ENCODE results near the gene ARL2.
A peak's percentile ranks its signal among the peaks of the same experiment; 100 is the strongest.
"Not testable (repeated sequence)": the region's sequence is repeated elsewhere in the genome, so short reads cannot be mapped to it uniquely, and the experiment has no call there.

The ARL2 gene

DNA sequence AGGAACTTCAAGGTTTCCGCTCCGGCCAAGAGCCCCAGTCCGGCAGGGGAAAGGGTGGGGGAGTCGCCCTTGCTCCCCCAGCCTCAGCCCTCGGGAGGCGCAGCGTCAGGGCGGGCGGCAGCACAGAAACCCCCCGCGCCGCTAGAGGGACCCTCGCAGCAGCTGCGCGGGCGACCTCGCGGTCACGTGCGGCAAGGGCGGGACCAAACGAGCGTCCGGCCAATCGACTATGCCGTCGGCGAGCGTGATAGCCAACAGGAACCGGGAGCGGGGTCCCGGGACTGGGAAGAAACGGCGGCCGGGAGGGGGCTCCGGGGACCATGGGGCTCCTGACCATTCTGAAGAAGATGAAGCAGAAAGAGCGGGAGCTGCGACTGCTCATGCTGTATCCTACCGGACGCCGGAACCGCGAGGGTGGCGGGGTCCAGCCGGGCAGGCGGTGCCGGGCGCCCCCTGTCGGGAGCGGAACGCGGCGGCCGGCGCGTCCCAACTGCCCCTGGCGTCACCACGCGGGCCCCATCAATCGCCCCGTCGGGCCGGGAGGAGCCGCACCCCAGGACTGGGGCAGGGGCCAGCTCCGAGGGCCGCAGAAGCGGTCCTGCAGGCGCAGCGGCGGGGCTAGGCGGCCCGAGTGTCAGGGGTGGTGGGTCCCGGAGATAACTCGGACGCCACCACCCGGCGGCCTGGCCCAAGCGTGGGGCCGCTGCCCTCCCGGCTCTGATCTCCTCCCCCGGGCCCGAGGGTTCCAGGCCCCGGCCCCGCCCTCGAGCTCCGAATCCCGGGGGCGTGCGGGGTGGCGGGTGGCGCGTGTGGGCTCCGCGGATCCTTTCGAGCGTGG, at the start of gene ARL2:
Gene ARL2 (plus strand): TSS at position 273 of the 838 bp plus-strand sequence. CDS start 48 bp downstream, at position 321.
- DNase-seq: peak; percentile 90

GRCh38 chr11:64967375-64967774, 46.6 kb upstream of the ARL2 start:
- DNase-seq: no peak

GRCh38 chr11:64969209-64969608, 44.8 kb upstream of the ARL2 start:
- no peak for DNase-seq

GRCh38 chr11:64970731-64971151, 43.2 kb upstream of the ARL2 start:
- DNase-seq: no peak

- no peak for DNase-seq
Measured at GRCh38 chr11:64971421-64972233, 42.3 kb upstream of the ARL2 start, which contains the start of gene MAJIN. MAJIN (minus strand) TSS chr11:64972108; CDS start chr11:64959405, 12,703 bp downstream.

GRCh38 chr11:64974124-64974523, 39.8 kb upstream of the ARL2 start:
- no peak for DNase-seq

- no peak for DNase-seq
Measured at GRCh38 chr11:64976651-64977050, 37.3 kb upstream of the ARL2 start.

DNA sequence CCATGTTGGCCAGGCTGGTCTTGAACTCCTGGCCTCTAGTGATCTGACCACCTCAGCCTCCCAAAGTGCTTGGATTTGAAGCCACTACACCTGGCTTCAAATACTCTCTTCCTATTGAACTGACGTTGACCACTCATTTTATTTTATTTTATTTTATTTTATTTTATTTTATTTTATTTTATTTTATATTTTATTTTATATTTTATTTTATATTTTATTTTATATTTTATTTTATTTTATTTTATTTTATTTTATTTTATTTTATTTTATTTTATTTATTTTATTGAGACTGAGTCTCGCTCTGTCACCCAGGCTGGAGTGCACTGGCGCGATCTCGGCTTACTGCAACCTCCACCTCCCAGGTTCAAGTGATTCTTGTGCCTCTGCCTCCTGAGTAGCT, 30.6 kb upstream of the ARL2 start:
- not testable (repeated sequence) for DNase-seq

GRCh38 chr11:64987998-64988854, 25.7 kb upstream of the ARL2 start:
- no peak for DNase-seq

- no peak for DNase-seq
Measured at GRCh38 chr11:64989416-64989815, 24.5 kb upstream of the ARL2 start.

GRCh38 chr11:64990222-64990923, 23.6 kb upstream of the ARL2 start:
- DNase-seq: no peak

GRCh38 chr11:64994318-64994717, 19.6 kb upstream of the ARL2 start:
- DNase-seq: no peak

- no peak for DNase-seq
Measured at GRCh38 chr11:64996327-64996709, 17.6 kb upstream of the ARL2 start.

DNA sequence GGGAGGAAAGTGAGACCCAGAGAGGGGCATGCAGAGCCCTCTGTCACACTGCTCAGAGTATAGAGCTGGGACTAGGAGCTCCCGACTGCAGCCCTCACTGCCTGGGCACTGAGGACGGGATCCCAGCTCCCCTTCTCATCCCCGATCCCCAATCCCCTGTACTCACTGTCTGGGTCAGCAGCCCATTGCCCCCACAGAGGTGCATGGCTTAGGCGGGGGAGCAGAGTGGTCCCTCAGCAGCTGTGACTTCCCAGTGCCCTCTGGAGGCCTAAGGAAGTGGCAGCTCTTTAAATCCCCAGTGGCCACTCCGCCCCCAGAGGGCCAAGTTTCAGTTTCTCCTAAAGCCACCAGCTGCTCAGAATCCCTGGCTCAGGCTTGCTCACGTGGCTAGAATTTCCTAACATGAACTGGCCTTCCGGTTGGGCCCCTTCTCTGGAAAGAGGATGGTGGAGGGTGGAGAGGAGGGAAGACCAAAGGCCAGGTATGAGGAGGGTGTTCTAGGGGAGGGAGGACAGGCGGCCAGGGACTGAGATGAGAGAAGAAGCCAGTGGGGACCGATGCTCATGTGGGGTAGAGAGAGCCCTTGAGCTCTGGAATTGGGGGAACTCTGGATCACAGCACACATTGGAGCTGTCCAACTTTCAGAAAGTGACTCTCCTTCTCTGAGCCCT, 17.1 kb upstream of the ARL2 start, which contains the start of gene BATF2:
Gene BATF2 (minus strand): TSS at position 262 of the 671 bp plus-strand sequence. CDS start 57 bp downstream, at position 205.
- peak; percentile 56 for DNase-seq

GRCh38 chr11:64998141-64998540, 15.8 kb upstream of the ARL2 start:
- DNase-seq: peak; percentile 42

DNA sequence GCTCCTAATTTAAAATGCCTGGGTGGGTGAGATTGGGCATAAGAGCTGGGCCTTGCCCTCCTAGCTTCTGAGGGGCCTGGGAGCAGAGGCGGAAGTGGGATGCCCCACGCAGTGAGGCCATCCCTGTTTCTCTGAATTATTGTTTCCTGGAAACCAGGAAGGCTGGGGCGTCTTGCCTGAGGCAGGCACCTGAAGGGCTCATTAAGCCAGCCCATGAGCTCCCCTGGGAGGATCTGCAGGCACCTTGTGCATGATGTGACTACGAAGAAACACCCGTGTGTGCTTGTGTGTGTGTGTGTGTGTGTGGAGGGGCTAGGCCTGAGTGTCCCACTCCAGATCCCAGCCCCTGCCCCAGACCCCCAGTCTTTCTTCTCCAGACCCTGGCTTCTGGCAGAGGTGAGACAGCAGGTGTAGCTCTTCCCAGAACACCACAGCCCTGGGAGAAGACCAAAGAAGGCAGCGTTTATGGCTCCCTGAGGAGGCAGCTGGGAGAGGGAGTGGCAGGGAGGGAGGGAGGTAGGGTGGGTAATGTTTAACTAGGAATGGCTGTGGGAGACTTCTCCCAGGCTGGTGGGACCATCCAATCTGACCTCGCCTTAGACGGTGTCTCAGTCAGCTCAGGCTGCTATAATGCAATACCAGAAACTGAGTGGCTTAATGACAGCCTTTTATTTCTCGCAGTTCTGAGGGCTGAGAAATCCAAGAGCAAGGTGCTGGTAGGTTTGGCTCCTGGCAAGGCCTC, 15.1 kb upstream of the ARL2 start:
- peak; percentile 83 for DNase-seq

DNA sequence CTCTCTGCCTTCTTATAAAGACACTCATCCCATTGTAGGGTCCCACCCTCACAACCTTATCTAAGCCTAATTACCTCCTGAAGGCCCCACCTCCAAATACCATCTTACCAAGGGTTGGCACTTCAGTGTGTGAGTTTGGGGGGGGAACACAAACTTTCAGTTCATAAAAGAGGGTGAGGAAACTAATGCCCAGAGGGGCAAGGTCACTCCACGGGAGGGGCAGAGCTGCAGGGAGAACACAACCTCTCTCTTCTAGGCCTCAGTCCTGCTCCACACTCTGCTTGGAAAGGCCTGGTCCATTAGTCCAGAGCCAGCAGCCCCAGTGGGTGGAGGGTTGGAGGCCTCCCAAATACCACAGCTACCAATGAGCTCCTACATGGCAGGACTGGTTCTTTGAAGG, 14.5 kb upstream of the ARL2 start:
- DNase-seq: no peak

DNA sequence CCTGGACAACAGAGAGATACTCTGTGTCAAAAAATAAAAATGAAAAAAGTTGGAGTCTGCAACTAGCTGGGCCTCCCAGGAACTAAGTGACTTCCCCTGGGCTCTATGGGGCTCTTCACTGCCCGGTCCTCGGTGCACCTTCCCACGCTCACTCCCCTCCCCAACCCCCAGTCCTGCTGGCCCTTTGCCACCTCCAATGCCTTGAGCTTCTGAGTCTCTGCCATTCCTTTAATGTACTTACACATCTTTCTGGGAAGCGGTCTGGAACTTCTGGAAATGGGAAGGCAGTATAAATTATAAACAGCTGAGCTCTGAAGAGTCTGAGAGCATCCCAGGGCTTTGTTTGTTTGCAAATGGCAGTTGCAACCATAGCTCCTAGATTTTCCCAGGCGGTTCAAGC, 11.3 kb upstream of the ARL2 start:
- DNase-seq: no peak

- no peak for DNase-seq
Measured at GRCh38 chr11:65003282-65003681, 10.7 kb upstream of the ARL2 start.

GRCh38 chr11:65003968-65004367, 10.0 kb upstream of the ARL2 start:
- DNase-seq: not testable (repeated sequence)

GRCh38 chr11:65008016-65008415, 5.9 kb upstream of the ARL2 start:
- no peak for DNase-seq
